Measurements from ENCODE around the gene KAT6B.

KAT6B gene

DNA sequence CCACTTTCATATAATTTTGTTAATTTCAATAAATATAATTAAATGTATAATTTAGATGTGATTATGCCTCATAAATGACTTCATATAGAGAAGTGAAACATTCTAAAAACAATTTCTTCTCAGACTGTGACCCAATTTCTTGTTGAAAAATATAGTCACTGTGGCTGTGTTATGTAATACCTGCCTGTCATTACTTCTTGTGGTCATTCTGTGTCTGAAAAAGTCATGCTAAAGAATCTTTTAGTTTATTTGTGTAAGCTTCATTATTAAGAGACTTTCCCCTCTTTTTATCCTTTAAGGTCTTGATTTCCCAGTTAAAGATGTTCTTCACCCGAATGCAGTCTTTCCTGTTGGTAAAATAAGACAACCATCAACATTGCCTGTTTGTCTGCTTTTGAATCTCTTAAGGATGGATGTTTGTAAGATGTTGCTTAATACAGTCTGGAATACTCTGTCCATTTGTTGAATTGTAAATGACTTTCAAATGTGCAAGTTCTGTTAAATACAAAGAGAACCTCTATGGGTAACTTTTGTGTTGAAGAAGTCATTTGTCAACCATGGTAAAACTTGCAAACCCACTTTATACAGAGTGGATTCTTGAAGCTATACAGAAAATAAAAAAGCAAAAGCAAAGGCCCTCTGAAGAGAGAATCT is 16.0 kb downstream of the KAT6B start:
- TF ChIP-seq, protein P1, sequence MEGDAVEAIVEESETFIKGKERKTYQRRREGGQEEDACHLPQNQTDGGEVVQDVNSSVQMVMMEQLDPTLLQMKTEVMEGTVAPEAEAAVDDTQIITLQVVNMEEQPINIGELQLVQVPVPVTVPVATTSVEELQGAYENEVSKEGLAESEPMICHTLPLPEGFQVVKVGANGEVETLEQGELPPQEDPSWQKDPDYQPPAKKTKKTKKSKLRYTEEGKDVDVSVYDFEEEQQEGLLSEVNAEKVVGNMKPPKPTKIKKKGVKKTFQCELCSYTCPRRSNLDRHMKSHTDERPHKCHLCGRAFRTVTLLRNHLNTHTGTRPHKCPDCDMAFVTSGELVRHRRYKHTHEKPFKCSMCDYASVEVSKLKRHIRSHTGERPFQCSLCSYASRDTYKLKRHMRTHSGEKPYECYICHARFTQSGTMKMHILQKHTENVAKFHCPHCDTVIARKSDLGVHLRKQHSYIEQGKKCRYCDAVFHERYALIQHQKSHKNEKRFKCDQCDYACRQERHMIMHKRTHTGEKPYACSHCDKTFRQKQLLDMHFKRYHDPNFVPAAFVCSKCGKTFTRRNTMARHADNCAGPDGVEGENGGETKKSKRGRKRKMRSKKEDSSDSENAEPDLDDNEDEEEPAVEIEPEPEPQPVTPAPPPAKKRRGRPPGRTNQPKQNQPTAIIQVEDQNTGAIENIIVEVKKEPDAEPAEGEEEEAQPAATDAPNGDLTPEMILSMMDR (IDR thresholded peaks at IDR 0.05): no peak
- H3K27ac ChIP-seq: peak overlapping the region; percentile 6 to 25
- DNase-seq (ENCODE audit: low spot score): no peak
- no peak overlapping the region for H3K4me3 ChIP-seq

DNA sequence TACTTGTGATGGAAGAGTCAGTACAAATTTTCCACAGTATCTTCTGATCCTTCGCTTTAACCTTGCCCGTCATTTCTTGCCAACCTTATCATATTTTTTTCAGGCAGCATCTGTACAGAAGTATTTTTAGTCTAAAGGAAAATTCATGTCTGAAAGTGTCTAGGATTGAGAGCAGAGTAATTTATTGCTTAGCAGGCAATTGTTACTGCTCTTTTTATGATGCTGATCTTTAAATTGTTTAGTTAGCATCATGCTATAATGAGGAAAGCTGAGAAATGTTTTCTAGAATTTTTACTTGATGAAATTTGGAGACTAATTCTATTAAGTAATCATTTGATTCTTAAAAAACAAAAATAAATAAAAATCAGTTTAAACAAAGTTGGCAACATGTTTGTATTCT is 20.6 kb downstream of the KAT6B start:
- Histone ChIP-seq H3K27ac (no peak overlapping the region), H3K4me3 (no peak overlapping the region)
- TF ChIP-seq, protein P1 (IDR thresholded peaks at IDR 0.05): no peak
- DNase-seq (ENCODE audit: low spot score): no peak

DNA sequence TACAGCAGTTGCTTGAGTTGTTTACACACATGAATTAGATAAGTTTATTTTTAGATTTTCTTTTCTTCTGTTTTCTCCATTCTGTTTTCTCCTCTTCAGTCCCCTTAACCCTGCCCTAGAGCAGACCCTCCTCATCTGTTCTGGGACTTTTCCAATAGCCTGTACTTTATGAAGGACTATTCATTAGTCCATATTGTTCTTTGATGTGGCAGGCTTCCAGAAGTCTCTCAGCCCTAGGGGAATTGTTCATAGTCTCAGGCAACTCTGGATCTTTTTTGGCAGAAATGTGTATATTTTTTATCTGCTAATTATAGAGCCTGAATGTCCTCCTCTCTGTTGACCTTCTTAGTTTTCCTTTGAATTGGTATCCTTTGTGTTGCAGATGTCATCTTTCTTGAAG is 25.4 kb downstream of the KAT6B start:
- Histone ChIP-seq H3K4me3 (no peak overlapping the region), H3K27ac (no peak overlapping the region)
- no peak for DNase-seq (ENCODE audit: low spot score)
- TF ChIP-seq, protein P1 (IDR thresholded peaks at IDR 0.05): no peak

DNA sequence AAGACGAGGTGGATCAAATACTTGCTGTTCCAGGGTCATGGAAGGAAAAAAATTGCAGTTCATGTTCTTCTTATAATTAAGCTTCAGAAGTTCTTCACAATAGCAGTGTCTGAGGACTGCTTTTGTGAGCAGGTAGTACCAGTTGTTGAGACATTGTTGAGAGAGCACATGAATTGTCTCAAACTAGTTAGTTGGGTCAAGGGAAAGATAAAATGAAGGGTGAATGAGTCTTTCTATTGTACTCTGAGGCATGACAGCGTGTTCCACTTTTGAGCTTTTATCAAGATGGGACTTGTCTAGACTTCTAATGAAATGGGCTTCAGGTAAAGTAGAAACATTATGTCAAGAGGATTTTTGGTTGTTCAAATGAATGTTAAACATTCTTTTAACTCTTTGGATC is 26.0 kb downstream of the KAT6B start:
- no peak overlapping the region for H3K27ac ChIP-seq
- TF ChIP-seq, protein P1 (IDR thresholded peaks at IDR 0.05): no peak
- DNase-seq (ENCODE audit: low spot score): no peak
- no peak overlapping the region for H3K4me3 ChIP-seq

DNA sequence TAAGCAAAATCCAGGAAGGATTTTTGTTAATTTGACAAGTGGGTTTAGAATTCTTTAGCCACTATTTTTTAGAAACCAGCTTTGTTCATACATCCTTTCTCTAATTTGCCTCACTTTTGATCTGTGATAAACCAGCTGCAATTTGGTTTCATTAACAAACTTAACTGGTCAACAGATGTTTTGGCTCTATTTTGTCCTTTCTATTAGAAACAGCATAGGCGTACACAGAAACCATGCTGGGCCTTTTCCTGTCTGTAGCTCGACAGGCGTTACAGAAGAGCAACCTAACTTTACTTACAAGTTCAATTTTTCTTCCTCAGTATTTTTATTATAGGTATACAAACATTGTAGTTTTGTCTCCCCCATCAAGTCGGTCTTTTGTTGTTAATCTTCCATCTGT is 28.2 kb downstream of the KAT6B start:
- TF ChIP-seq, protein P1 (IDR thresholded peaks at IDR 0.05): no peak
- DNase-seq (ENCODE audit: low spot score): no peak
- Histone ChIP-seq H3K27ac (no peak overlapping the region), H3K4me3 (no peak overlapping the region)

DNA sequence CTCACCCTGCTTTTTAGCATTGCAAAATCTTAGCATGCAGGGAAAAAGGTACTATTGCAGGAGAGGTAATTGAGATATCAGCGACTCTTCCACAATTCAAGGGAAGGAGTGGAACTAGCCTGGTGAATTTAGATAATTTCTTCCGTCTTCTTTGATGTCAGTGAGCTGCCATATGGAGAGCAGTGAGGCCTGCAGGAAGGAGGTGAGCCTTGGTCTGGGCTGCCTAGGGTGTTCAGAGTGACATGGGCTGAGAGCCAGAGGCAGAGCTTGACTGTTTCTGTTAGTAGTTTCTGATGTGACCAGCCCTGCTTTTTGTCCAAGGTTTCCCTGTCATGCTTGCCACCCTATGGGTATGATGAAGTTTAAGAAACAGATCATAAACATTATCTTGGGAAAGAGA is 28.6 kb downstream of the KAT6B start:
- DNase-seq (ENCODE audit: low spot score): no peak
- H3K27ac ChIP-seq: peak overlapping the region in 1 of 2 donors; percentile 5
- TF ChIP-seq, protein P1 (IDR thresholded peaks at IDR 0.05): no peak

DNA sequence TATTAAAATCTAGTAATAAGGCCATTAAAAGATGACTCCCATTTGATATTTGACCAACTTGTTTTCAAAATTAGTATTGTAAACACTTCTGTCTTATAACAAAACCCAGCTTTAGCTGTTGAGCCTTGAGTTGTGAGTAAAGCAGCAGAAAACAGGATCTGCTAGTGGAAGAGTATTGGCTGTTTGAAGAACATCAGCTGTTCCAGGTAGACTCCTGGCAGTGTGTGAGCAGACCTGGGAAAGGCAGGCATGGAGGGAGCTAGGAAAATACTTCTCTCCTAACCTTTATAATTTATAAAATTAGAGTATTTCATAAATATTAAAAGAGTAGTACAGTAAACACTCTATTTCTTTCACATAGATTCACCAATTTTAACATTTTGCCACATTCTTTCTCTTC is 29.0 kb downstream of the KAT6B start:
- TF ChIP-seq, protein P1 (IDR thresholded peaks at IDR 0.05): no peak
- no peak overlapping the region for H3K27ac ChIP-seq

More for the DNA sequence above, 28.6 kb downstream of the KAT6B start:
- H3K4me3 ChIP-seq: no peak overlapping the region

More for the DNA sequence above, 29.0 kb downstream of the KAT6B start:
- no peak for DNase-seq (ENCODE audit: low spot score)
- H3K4me3 ChIP-seq: no peak overlapping the region

Data from coronary artery (tissue), 2 donors.